ENCODE results near the gene NXPH1. TPM values are rescaled to one million over a fixed set of nuclear protein-coding genes. Genes with fewer than 3 reads are reported as not detected.

NXPH1 gene
- total and polyA plus RNA-seq, 9 of the 15 experiments (the other 6 are each of a cell fraction or from before 2014, with no cell fraction given): 0.16 TPM; not detected in 8

DNA sequence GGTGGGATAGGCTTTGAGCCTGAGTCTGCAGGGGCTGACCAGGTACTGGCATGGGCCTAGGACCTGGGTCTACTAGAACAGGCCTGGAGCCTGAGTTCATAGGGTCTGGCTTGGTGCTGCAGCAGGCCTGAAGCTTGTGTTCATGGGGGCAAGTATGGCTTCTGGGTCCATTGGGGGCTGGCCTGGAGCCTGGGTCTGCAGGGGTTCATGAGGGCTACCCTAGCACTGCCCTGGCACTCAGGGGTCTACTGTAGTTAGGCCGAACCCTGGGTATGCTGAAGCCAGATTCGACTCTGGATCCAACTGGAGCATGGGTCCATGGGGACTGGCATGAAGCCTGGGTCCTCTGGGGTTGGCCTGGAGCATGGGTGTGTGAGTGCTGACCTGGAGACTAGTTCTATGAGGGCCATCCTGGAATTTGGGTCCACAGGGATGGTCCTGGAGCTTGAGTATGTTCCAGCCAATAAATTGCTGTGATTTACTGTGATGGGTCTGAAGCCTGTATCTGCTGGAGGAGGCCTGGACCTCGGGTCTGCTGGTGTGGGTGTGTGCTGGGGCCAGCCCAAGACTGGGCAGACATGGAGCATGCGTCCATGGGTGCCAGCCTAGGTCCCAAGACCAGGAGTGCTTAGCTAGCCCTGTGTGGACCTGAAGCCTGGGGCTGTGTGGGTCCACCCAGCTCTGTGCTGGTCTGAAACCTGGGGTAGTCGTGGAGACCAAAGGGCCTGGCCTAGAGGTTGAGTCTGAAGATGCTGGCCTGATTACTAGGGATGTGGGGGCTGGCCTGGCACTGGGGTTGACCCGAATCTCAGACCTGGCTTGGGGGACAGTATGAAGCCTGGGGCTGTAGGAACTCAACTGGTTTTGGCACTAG lies 235.5 kb downstream of the NXPH1 start (continued):
- TF ChIP-seq, protein P1, sequence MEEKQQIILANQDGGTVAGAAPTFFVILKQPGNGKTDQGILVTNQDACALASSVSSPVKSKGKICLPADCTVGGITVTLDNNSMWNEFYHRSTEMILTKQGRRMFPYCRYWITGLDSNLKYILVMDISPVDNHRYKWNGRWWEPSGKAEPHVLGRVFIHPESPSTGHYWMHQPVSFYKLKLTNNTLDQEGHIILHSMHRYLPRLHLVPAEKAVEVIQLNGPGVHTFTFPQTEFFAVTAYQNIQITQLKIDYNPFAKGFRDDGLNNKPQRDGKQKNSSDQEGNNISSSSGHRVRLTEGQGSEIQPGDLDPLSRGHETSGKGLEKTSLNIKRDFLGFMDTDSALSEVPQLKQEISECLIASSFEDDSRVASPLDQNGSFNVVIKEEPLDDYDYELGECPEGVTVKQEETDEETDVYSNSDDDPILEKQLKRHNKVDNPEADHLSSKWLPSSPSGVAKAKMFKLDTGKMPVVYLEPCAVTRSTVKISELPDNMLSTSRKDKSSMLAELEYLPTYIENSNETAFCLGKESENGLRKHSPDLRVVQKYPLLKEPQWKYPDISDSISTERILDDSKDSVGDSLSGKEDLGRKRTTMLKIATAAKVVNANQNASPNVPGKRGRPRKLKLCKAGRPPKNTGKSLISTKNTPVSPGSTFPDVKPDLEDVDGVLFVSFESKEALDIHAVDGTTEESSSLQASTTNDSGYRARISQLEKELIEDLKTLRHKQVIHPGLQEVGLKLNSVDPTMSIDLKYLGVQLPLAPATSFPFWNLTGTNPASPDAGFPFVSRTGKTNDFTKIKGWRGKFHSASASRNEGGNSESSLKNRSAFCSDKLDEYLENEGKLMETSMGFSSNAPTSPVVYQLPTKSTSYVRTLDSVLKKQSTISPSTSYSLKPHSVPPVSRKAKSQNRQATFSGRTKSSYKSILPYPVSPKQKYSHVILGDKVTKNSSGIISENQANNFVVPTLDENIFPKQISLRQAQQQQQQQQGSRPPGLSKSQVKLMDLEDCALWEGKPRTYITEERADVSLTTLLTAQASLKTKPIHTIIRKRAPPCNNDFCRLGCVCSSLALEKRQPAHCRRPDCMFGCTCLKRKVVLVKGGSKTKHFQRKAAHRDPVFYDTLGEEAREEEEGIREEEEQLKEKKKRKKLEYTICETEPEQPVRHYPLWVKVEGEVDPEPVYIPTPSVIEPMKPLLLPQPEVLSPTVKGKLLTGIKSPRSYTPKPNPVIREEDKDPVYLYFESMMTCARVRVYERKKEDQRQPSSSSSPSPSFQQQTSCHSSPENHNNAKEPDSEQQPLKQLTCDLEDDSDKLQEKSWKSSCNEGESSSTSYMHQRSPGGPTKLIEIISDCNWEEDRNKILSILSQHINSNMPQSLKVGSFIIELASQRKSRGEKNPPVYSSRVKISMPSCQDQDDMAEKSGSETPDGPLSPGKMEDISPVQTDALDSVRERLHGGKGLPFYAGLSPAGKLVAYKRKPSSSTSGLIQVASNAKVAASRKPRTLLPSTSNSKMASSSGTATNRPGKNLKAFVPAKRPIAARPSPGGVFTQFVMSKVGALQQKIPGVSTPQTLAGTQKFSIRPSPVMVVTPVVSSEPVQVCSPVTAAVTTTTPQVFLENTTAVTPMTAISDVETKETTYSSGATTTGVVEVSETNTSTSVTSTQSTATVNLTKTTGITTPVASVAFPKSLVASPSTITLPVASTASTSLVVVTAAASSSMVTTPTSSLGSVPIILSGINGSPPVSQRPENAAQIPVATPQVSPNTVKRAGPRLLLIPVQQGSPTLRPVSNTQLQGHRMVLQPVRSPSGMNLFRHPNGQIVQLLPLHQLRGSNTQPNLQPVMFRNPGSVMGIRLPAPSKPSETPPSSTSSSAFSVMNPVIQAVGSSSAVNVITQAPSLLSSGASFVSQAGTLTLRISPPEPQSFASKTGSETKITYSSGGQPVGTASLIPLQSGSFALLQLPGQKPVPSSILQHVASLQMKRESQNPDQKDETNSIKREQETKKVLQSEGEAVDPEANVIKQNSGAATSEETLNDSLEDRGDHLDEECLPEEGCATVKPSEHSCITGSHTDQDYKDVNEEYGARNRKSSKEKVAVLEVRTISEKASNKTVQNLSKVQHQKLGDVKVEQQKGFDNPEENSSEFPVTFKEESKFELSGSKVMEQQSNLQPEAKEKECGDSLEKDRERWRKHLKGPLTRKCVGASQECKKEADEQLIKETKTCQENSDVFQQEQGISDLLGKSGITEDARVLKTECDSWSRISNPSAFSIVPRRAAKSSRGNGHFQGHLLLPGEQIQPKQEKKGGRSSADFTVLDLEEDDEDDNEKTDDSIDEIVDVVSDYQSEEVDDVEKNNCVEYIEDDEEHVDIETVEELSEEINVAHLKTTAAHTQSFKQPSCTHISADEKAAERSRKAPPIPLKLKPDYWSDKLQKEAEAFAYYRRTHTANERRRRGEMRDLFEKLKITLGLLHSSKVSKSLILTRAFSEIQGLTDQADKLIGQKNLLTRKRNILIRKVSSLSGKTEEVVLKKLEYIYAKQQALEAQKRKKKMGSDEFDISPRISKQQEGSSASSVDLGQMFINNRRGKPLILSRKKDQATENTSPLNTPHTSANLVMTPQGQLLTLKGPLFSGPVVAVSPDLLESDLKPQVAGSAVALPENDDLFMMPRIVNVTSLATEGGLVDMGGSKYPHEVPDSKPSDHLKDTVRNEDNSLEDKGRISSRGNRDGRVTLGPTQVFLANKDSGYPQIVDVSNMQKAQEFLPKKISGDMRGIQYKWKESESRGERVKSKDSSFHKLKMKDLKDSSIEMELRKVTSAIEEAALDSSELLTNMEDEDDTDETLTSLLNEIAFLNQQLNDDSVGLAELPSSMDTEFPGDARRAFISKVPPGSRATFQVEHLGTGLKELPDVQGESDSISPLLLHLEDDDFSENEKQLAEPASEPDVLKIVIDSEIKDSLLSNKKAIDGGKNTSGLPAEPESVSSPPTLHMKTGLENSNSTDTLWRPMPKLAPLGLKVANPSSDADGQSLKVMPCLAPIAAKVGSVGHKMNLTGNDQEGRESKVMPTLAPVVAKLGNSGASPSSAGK (IDR thresholded peaks at IDR 0.05): no peak
- TF ChIP-seq GTF2E2 (tag; IDR thresholded peaks at IDR 0.05): no peak
